ENCODE data around the gene HORMAD2. TPM values are rescaled to one million over a fixed set of nuclear protein-coding genes. Genes with fewer than 3 reads are reported as not detected.
"Not testable (repeated sequence)": the region's sequence is repeated elsewhere in the genome, so short reads cannot be mapped to it uniquely, and the experiment has no call there.

The HORMAD2 gene
- total RNA-seq, 1 donor from 2014 or later = not detected

DNA sequence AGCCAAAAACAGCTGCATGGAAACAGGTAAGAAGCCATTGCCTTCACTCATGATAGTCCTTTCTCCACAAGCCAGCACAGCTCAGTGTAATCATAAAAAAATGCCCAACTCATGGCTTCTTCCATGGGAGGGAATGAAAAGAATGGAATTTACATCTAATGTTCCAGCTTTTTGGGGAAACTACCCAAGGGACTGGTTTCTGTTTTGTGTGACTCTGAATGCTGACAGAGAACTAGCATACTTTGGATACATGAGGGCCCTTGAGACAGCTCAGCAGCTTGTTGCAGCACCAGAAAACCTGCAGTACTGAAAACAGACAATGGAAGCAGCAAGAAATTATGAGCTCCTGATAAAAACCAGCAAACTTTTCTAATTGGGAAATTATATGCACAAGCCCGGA, 24.2 kb upstream of the HORMAD2 start:
- no peak for DNase-seq (ENCODE audit: extremely low spot score, unreplicated experiment)
- no peak overlapping the region for H3K4me3 Mint-ChIP-seq (ENCODE audit: unreplicated experiment)
- H3K4me1 Mint-ChIP-seq (ENCODE audit: unreplicated experiment) = no peaks in the 10 kb centered on the region
- H3K27ac Mint-ChIP-seq (ENCODE audit: unreplicated experiment) = no peak overlapping the region
- H3K9me3 Mint-ChIP-seq (ENCODE audit: unreplicated experiment) = peaks cover 4% of the 10 kb centered on the region
- H3K27me3 Mint-ChIP-seq (ENCODE audit: unreplicated experiment) = peaks cover 18% of the 10 kb centered on the region
- H3K36me3 Mint-ChIP-seq (ENCODE audit: unreplicated experiment) = no peaks in the 10 kb centered on the region
- TF ChIP-seq CTCF (IDR thresholded peaks at IDR 0.05) = no peak

DNA sequence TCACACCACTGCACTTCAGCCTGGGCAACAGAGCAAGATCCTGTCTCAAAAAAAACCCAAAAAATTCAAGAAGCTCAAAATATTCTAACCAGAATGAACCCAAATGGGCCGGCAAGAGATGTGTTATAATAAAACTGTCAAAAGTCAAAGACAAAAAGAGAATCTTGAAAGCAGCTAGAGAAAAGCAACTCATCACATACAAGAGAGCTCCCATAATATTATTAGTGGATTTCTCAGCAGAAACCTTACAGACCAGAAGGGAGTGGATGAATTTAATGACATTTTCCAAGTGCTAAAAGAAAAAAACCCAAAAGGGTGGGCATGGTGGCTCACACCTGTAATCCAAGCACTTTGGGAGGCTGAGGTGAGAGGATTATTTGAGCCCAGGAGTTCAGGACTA, 22.9 kb upstream of the HORMAD2 start:
- DNase-seq (ENCODE audit: extremely low spot score, unreplicated experiment) = no peak
- Mint-ChIP-seq H3K4me3 (ENCODE audit: unreplicated experiment) (no peak overlapping the region), H3K27ac (ENCODE audit: unreplicated experiment) (no peak overlapping the region), H3K36me3 (ENCODE audit: unreplicated experiment) (no peaks in the 10 kb centered on the region), H3K4me1 (ENCODE audit: unreplicated experiment) (no peaks in the 10 kb centered on the region), H3K27me3 (ENCODE audit: unreplicated experiment) (peaks cover 24% of the 10 kb centered on the region), H3K9me3 (ENCODE audit: unreplicated experiment) (peaks cover 4% of the 10 kb centered on the region)
- TF ChIP-seq CTCF (IDR thresholded peaks at IDR 0.05) = no peak

DNA sequence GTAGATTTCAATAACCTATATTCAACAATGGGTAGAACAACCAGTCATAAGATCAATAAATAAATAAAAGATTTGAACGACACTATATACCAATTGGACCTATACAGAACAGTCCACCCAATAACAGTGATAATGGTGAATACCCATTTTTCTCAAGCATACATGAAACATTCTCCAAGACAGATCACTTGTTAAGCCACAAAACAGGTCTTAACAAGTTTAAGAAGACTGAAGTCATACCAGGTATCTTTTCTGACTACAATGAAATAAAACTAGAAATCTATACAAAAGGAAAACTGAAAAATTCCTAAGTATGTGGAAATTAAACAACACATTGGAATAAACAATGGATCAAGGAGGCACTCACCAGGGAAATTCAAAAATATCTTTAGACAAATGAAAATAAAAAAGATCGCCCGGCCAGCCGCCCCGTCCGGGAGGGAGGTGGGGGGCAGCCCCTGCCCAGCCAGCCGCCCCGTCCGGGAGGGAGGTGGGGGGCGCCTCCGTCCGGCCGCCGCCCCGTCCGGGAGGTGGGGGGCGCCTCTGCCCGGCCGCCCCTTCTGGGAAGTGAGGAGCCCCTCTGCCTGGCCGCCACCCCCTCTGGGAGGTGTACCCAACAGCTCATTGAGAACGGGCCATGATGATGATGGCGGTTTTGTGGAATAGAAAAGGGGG, 20.8 kb upstream of the HORMAD2 start:
- not testable (repeated sequence) for H3K4me1 Mint-ChIP-seq (ENCODE audit: unreplicated experiment); H3K27ac Mint-ChIP-seq (ENCODE audit: unreplicated experiment); DNase-seq (ENCODE audit: extremely low spot score, unreplicated experiment); H3K4me3 Mint-ChIP-seq (ENCODE audit: unreplicated experiment); H3K36me3 Mint-ChIP-seq (ENCODE audit: unreplicated experiment)
- H3K9me3 Mint-ChIP-seq (ENCODE audit: unreplicated experiment) = peaks cover 20% of the 10 kb centered on the region
- H3K27me3 Mint-ChIP-seq (ENCODE audit: unreplicated experiment) = peaks cover 34% of the 10 kb centered on the region

GRCh38 chr22:30061094-30061493, 19.2 kb upstream of the HORMAD2 start:
- H3K36me3 Mint-ChIP-seq (ENCODE audit: unreplicated experiment); H3K4me3 Mint-ChIP-seq (ENCODE audit: unreplicated experiment); H3K4me1 Mint-ChIP-seq (ENCODE audit: unreplicated experiment); H3K27ac Mint-ChIP-seq (ENCODE audit: unreplicated experiment); DNase-seq (ENCODE audit: extremely low spot score, unreplicated experiment): not testable (repeated sequence)
- Mint-ChIP-seq H3K9me3 (ENCODE audit: unreplicated experiment) (peaks cover 23% of the 10 kb centered on the region), H3K27me3 (ENCODE audit: unreplicated experiment) (peaks cover 39% of the 10 kb centered on the region)

GRCh38 chr22:30062259-30062658, 18.0 kb upstream of the HORMAD2 start:
- Mint-ChIP-seq H3K27me3 (ENCODE audit: unreplicated experiment) (peaks cover 34% of the 10 kb centered on the region), H3K9me3 (ENCODE audit: unreplicated experiment) (peaks cover 21% of the 10 kb centered on the region), H3K36me3 (ENCODE audit: unreplicated experiment) (no peaks in the 10 kb centered on the region), H3K4me1 (ENCODE audit: unreplicated experiment) (no peaks in the 10 kb centered on the region), H3K4me3 (ENCODE audit: unreplicated experiment) (no peak overlapping the region), H3K27ac (ENCODE audit: unreplicated experiment) (no peak overlapping the region)
- no peak for TF ChIP-seq CTCF (IDR thresholded peaks at IDR 0.05)
- no peak for DNase-seq (ENCODE audit: extremely low spot score, unreplicated experiment)

DNA sequence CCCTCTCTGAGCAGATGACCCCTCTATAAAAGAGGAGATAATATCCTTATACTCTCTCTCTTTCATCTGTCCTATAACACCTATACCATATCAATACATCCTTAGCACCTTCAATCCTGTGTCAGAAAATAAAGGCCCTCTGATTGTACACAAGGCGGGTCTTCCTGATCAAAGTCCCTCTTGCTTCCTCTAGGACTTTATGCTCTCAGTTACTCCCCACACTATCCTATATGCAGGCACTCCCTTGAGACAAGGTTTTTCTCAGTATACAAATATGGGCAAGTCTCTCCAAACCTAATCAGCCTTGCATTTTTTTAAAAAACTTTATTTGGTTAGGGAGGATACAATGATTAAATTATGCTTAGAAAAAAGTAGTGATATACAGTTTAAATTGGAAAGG, 17.3 kb upstream of the HORMAD2 start:
- no peak overlapping the region for H3K4me3 Mint-ChIP-seq (ENCODE audit: unreplicated experiment)
- H3K36me3 Mint-ChIP-seq (ENCODE audit: unreplicated experiment) = no peaks in the 10 kb centered on the region
- peaks cover 32% of the 10 kb centered on the region for H3K27me3 Mint-ChIP-seq (ENCODE audit: unreplicated experiment)
- no peaks in the 10 kb centered on the region for H3K4me1 Mint-ChIP-seq (ENCODE audit: unreplicated experiment)
- TF ChIP-seq CTCF (IDR thresholded peaks at IDR 0.05) = no peak
- no peak for DNase-seq (ENCODE audit: extremely low spot score, unreplicated experiment)
- peaks cover 18% of the 10 kb centered on the region for H3K9me3 Mint-ChIP-seq (ENCODE audit: unreplicated experiment)
- no peak overlapping the region for H3K27ac Mint-ChIP-seq (ENCODE audit: unreplicated experiment)

Measured in osteocyte (in vitro differentiated cells).